Adrenal gland (tissue), 5 donors: ENCODE measurements around the gene TEAD1.

Experiments
- POLR2A ChIP-seq, 2 donors: fragments of 450-650 bp; IDR thresholded peaks; one replicate each; pipeline ENCODE4 v1.6.1; 2017; ENCODE audit warnings: antibody characterized with exemption in 2 of 2, mild to moderate bottlenecking in 2 of 2, moderate library complexity in 1 of 2
- TF ChIP-seq, protein P1 (sequence below), 6 experiments: fragments of 450-650 bp in 4 of 6; fragments of 200-600 bp in 2 of 6; sonication (generic) in 1 of 6; IDR thresholded peaks; 1 replicate in 5 of 6; 2 replicates in 1 of 6; pipeline versions ENCODE4 v1.5.1 to v1.8.0; 2016 to 2021; ENCODE audit warnings: antibody characterized with exemption in 6 of 6, mild to moderate bottlenecking in 2 of 6, moderate library complexity in 1 of 6
- donor health status: DM: no; HTN: no; CAD: no.

DNA sequence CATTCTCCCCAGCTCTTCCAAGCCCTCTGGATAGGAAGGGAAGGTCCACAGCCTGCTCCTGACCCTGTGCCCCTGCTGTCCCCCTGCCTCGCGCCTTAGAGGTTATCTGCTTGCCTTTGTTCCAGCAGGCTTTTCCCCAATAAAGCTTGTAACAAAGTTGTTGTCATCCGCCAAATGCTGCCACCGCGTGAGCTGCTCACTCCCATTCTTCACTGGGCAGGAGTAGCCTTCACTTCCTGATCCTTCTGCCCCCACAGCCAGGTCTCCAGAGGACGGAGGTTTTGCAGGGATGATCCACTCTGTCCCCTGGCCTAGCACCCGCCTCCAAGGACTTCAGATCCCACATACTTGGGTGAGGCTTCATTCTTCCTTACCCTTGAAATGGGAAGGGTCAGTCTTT is 240.9 kb downstream of the TEAD1 start:
- TF ChIP-seq, protein P1, sequence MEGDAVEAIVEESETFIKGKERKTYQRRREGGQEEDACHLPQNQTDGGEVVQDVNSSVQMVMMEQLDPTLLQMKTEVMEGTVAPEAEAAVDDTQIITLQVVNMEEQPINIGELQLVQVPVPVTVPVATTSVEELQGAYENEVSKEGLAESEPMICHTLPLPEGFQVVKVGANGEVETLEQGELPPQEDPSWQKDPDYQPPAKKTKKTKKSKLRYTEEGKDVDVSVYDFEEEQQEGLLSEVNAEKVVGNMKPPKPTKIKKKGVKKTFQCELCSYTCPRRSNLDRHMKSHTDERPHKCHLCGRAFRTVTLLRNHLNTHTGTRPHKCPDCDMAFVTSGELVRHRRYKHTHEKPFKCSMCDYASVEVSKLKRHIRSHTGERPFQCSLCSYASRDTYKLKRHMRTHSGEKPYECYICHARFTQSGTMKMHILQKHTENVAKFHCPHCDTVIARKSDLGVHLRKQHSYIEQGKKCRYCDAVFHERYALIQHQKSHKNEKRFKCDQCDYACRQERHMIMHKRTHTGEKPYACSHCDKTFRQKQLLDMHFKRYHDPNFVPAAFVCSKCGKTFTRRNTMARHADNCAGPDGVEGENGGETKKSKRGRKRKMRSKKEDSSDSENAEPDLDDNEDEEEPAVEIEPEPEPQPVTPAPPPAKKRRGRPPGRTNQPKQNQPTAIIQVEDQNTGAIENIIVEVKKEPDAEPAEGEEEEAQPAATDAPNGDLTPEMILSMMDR (IDR thresholded peaks at IDR 0.05): no peak
- TF ChIP-seq POLR2A (IDR thresholded peaks at IDR 0.05): no peak
